ENCODE results near the gene TMEM156.

TMEM156 gene

GRCh38 chr4:39032218-39033085 lies at the start of gene TMEM156:
Gene TMEM156 (minus strand): TSS chr4:39032409. CDS start chr4:39032313, 96 bp downstream.
- DNase-seq, result no peak

GRCh38 chr4:39078829-39079228 lies 46.6 kb upstream of the TMEM156 start:
- no peak for DNase-seq

GRCh38 chr4:39068907-39069306 lies 36.7 kb upstream of the TMEM156 start:
- DNase-seq, result no peak

- DNase-seq, result no peak
Observed at GRCh38 chr4:39067451-39067850, 35.2 kb upstream of the TMEM156 start.

- no peak for DNase-seq
Observed at GRCh38 chr4:39067031-39067430, 34.8 kb upstream of the TMEM156 start.

GRCh38 chr4:39066371-39066770 lies 34.2 kb upstream of the TMEM156 start:
- no peak for DNase-seq

GRCh38 chr4:39063430-39063829 lies 31.2 kb upstream of the TMEM156 start:
- DNase-seq, result no peak

- DNase-seq, result no peak
Observed at GRCh38 chr4:39062770-39063097, 30.5 kb upstream of the TMEM156 start.

- DNase-seq, result no peak
Observed at GRCh38 chr4:39062094-39062769, 30.0 kb upstream of the TMEM156 start, which contains the start of gene KLHL5. Gene KLHL5 (plus strand): TSS chr4:39062232. CDS start chr4:39062653, 421 bp downstream.

- no peak for DNase-seq
Observed at GRCh38 chr4:39061457-39061856, 29.2 kb upstream of the TMEM156 start.

- DNase-seq, result no peak
Observed at GRCh38 chr4:39056023-39056422, 23.8 kb upstream of the TMEM156 start.

GRCh38 chr4:39054497-39054896 lies 22.3 kb upstream of the TMEM156 start:
- no peak for DNase-seq

- no peak for DNase-seq
Observed at GRCh38 chr4:39053983-39054382, 21.8 kb upstream of the TMEM156 start.

GRCh38 chr4:39051492-39051891 lies 19.3 kb upstream of the TMEM156 start:
- no peak for DNase-seq

- DNase-seq, result no peak
Observed at GRCh38 chr4:39050590-39050989, 18.4 kb upstream of the TMEM156 start.

GRCh38 chr4:39048311-39048710 lies 16.1 kb upstream of the TMEM156 start:
- DNase-seq, result no peak

GRCh38 chr4:39047681-39048080 lies 15.5 kb upstream of the TMEM156 start:
- no peak for DNase-seq

GRCh38 chr4:39046249-39046648 lies 14.0 kb upstream of the TMEM156 start:
- DNase-seq, result no peak

- DNase-seq, result no peak
Observed at GRCh38 chr4:39045827-39046221, 13.6 kb upstream of the TMEM156 start.

GRCh38 chr4:39044956-39045826 lies 13.0 kb upstream of the TMEM156 start:
- DNase-seq, result no peak

GRCh38 chr4:39044364-39044955 lies 12.3 kb upstream of the TMEM156 start:
- peak in 1 of 2 experiments; percentile 44 for DNase-seq

- DNase-seq, result no peak
Observed at GRCh38 chr4:39043861-39044363, 11.7 kb upstream of the TMEM156 start.
